GM19397 (cell line): ENCODE measurements around the gene COA1.
"Not testable (repeated sequence)": the region's sequence is repeated elsewhere in the genome, so short reads cannot be mapped to it uniquely, and the experiment has no call there.

Experiments
- ATAC-seq: cut with Tn5 transposase; IDR thresholded peaks from one replicate; pipeline ENCODE4 v1.9.1; 2021; ENCODE audit warnings: mild to moderate bottlenecking, moderate library complexity; ENCODE audit not compliant: unreplicated experiment

Gene COA1

DNA sequence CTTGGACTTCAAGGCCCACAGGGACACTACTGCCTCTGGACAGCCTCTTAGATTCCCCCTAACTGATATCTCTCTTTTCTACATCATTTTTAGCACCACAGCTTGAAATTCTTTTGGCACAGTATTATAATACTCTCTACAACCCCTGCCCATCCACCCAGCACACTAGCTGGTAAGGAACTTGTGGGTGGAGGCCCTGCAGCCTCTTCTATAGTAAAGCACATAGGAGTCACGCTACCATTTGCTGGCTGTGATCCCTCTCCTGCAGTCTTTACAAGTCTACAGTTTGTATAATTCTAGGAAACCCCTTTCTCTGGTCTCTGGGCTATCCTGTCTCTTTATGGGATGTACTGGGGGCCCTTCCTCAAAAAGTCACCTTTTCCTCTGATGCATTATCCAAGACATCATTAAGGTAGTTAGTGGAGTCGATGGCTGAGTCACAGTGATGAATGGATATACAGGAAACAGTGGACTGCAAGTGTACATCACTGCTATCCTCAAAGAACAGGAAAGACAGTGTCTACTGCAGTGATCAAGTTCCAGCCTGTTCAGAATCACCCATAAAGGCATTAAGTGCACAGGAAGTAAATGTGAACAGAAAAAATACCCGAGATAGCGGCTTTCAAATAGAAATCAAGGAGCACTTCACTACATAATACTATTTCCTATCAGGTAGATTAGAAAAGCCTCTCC lies 92.1 kb downstream of the COA1 start:
- no peak for ATAC-seq

DNA sequence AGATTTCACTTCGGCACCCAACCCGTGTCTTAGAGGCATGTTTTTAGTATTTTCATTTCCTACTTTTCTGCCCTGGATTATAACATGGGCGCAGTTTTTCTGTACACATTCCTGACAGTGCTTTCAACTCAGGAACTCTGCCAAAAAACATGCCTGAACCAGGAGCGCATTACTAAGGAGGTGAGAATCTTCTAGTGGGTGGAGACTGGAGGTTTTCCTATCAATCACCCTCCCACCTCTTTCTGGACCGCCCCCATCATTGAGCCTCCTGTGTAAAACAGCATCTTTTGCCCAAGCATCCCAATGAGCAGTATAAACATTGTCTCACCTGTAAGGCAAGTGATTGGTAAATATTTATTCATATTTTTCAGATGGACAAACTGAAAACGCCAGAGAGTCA lies 93.2 kb downstream of the COA1 start:
- ATAC-seq = no peak

DNA sequence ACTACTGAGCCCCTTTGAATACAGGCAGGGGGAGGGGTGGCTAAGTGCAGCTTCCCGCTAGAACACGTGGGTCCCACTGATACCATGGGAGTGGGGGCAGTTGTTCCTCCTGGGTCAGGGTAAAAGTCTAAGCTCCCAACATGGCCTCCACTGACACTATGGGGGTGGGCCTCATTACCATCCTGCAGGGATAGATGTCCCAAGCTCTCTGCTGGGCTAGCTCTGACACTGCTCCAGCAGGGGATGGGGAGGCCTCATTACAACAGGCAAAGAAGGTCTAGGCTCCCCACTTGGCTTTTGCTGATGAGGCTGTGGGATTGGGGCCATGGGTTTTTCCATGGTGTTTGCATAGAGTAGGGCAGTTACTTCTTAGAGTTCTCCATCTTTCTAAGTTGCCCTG lies 94.9 kb downstream of the COA1 start:
- ATAC-seq = no peak

DNA sequence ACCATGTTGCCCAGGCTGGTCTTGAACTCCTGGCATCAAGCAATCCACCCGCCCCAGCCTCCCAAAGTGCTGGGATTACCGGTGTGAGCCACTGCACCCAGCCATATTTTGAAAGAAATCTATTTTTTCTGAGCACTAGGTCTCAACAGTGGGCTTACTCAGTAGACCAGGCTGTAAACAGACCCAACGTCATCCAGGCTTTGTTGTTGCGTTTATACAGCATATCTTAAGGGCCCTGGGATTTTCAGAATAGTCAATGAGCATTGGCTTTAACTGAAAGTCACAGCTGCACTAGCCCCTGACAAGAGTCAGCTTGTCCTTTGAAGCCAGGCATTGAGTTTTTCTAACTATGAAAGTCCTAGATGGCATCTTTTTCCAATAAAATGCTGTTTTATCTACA lies 96.6 kb downstream of the COA1 start:
- no peak for ATAC-seq

DNA sequence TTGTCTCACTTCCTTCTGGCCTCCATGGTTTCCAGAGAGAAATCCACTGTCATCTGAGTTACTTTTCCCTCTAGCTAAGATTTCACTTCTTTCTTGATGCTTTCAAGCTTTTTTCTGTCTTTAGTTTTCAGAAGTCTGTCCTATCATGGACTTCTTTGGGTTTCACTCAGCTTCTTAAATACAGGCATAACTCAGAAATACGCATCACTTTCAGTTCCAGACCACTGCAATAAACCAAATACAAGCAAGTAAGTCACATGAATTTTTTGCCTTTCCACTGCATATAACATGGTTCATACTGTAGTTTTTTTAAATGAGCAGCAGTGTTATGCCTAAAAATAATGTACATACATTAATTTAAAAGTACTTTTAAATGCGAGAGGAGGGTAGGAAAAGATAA lies 97.8 kb downstream of the COA1 start:
- no peak for ATAC-seq

DNA sequence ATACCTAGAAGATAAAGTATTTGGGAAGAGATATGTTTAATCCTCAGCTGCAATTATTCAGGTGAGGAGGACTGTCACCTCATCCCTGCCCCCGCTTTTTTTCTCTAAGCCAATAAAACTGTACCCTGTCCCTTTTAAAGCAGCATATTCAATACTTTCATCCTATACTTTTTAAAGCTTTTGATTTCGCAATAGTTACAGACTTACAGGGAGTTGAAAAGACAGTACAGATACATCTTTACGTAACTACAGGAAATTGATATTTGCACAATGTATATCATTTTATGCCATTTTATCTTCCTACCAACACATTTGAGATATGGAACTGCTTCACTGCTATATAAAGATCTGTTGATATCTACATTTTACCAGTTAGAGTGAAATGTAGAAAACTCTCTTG lies 98.8 kb downstream of the COA1 start:
- no peak for ATAC-seq

DNA sequence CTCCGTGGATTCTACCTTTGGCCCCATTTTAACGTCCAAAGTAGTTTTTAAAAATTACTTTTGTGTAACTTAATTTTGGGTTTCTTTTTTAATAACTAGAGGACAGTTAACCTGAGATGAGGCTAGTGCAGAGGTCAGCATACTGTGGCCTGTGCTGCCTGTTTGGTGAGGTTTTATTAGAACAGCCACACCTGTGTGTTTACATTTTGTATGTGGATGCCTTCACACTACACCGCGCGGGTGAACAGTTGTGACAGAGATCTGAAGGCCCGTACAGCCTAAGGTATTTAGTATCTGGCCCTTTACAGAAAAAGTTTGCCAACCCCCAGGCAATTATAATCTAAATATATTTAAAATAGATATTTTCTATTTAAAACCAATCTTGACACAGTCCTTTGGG lies 99.5 kb downstream of the COA1 start:
- ATAC-seq = no peak

DNA sequence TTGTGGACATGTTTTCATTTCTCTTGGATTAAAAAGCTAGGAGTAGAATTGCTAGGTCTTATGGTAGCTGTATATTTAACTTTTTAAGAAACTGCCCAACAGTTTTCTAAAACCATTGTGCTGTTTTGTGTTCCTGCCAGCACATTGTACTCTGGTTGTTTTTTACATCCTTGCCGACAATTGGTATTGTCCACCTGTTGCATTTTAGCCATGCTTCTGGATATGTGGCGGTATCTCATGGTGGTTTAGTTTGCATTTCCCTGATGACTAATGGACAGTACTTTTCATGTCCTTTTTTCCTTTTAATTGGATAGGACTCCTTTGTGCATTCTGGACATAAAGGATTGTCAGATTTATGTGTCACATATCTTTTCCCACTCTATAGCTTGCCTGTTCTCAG lies 100.9 kb downstream of the COA1 start:
- no peak for ATAC-seq

DNA sequence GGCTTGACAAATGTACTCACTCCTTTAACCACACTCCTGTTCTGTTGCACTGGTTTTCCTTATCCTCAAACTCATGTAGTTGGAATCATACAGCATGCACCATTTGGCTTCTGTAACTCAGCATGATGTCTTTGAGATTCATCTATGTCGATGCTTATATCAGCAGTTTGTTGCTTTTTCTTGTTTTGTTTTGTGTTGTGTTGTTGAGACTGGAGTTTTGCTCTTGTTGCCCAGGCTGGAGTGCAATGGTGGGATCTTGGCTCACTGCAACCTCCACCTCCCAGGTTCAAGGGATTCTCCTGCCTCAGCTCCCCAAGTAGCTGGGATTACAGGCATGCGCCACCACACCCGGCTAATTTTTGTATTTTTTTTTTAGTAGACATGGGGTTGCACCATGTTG lies 101.5 kb downstream of the COA1 start:
- not testable (repeated sequence) for ATAC-seq

DNA sequence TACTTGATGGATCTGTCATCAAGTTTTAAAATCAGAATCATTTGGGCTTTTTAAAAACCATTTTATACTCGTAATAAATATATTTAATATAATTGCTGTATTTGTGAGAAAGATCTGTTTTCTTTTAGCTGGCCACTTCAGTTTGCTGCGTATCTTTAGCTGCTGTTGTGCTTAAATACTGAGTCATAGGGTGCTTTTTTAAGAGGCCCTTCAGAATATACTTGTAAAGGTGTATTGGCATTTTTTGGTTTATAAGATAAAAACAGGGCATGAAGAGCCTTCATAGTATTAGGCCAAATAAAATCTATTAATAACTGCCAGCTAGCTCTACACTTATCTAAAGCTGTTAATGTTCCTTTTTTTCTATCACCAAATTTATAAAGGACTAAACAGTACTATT lies 102.6 kb downstream of the COA1 start:
- no peak for ATAC-seq

DNA sequence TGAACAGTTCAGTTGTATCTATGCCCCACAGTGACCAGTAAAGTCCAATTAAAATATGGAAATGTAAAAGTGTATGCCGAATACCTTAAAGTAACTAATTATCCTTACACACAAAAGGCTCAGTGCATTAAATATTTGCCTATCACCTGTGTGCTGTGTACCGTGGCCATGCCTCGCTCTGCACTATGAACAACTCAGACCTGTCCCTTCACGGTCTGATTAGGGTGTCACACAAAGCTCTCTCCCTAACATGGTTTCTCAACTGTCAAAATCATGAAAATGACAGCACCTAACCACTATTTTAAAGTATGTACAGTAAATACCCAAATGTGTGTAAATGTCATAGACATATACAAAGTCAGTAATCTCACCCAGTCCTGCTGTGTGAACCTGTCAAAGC lies 103.3 kb downstream of the COA1 start:
- ATAC-seq = no peak

DNA sequence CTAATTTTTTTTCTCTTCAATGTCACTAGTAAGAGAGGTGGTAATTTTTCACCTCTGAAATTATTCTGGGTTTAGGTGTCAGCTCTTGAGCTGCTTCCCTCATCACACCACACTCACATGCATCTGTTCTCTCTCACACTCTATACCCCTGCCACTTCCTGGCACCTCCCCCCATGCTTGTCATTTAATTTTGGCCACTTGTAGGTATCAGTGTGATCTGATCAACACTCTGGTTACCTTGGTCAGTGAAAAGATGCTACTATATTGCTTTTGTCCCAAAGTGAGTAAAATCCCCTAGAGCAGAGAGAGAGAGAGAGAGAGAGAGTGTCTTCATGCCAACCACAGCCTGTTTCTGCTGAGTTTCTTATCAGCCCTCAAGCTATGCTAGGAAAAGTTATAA lies 103.9 kb downstream of the COA1 start:
- peak; percentile 48 for ATAC-seq

DNA sequence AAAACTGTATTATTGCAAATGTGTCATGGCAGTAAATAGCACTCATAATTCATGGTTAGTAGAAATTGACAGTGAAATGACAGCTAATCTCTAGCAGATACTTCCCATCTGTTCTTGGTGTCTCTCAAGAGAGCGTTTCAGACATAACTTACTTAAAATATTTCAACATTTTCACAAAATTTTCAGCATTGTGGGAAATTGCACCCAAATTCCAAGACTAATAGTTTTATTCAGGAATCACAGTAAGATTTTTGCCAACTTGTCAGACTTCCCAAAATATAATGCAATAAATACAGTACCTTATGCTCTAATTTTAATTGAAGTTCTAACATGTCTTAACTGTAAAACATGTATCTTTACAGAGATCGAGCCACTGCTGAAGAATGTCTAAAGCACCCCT lies 105.2 kb downstream of the COA1 start:
- ATAC-seq = no peak

DNA sequence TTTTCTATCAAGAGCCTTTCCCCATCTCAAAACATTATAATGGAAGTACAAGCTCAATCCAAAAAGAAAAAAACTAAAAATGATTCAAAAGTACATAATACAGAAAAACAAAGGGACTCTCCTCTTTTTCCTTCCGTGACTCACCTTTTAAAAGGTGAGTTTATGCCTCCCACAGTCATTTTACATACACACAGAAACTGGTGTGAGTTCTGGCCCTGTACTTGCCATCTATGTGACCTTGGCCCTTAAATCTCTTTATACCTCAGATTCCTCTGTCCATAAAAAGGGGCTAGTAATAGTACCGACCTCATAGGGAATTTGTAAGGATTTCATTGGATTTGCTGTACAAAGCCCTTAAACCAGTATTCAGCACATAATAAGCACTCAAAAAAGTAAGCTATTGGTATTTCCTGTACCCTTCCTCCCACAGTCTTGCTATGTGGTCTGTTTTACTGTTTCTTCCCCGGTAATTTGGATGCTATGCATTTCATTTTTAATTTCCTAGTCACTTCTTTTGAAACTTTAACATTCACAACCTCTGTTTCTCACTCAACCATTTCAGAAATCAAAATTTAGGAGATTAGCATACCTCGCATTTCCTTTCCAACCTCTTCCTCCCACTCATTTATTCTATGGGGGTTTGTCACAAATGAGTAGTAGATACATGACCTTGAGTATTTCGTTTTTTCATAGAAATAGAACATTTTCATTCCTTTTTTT lies 107.4 kb downstream of the COA1 start:
- ATAC-seq = no peak

DNA sequence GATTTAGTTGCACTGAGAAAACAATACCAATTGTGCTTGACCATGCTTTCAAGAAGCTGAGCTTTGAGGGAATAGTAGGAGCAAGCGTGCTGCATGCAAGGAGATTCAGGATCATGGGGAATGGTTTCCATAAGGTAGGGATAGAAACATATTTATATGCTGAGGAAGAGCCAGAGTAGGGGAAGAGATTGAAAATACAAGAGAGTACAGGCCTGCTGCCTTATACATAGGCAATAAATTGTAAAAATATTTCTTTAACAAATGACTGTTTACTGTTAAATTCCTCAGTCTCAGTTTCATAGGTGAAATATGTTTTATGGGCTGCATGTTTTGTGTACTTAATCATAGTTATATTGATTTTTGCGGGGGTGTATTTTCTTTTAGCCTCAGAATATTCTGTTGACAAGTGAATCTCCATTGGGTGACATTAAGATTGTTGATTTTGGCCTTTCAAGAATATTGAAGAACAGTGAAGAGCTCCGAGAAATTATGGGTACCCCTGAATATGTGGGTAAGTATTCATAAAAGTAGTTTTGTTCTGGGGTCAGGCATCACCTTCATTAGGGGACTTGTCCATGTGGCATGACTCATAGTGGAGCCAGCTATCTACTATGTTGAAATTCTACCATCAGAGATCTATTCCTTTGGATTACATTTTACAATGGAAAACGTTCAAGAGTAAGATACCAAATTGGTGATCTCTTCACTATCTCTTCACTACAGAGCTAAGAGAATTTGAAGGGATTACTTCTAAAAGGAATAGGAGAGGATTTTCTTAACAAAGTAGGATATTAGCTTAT lies 109.9 kb downstream of the COA1 start:
- no peak for ATAC-seq

DNA sequence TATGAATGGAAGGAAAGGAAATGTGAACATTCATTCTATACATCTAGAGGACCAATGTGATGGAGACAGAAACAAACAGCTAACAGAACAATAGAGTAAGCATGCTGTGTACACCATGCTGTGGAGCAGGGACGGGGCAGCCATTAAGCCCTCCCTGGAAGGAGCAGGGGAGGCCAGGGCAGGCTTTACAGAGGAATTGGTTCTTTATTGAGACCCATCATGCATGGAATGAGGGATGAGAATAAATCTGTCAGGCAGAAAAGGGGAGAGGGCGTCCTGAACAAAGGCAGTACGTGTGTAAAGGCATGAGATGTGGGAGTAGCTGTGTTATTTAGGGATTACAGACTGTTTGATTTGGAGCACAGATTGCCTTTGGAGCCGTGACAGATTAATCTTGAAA lies 111.2 kb downstream of the COA1 start:
- no peak for ATAC-seq

DNA sequence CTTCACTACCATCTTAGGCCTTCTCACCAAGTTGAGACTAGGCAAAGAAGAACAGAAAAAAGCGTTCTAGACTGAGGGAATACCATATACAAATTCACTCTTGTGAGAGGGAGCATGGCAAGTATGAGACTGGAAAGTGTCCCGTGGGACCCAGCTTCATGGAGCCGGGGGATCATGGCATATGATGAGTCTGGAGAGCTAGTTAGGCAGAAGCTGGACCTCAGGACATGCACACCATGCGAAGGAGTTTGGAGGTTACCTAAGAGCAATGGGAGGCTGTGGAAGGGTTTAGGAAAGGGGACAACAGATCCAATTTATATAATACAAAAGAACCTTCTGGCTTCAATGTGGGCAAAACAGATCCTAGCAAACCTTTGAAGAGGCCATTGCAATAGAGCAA lies 112.3 kb downstream of the COA1 start:
- ATAC-seq = no peak

DNA sequence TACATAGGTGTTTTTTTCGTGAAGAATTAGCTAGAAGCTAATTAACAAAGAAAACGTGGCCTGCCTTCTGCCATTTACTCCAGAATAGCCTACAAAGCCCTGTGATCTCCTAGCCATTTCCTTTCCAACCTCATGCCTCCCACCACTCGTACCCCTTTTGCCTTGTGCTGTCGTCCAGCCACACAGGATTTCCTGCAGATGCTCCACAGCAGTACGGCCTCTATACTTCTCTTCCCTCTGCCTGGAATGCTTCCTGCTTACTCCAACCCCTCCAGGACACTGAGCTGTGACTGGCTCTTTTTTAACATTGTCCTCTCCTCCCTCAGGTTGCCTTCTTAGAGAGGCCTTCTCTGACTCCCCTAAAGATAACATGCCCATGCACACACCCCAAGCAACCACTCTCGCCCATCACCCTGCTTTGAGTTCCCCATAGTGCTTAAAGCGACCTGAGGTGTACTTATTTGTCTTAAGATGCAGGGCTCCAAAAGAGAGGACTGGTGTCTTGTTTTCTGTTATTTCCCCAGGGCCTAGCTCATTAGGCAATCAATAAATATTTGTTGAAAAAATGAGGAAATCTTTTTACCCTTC lies 113.7 kb downstream of the COA1 start:
- ATAC-seq = no peak

DNA sequence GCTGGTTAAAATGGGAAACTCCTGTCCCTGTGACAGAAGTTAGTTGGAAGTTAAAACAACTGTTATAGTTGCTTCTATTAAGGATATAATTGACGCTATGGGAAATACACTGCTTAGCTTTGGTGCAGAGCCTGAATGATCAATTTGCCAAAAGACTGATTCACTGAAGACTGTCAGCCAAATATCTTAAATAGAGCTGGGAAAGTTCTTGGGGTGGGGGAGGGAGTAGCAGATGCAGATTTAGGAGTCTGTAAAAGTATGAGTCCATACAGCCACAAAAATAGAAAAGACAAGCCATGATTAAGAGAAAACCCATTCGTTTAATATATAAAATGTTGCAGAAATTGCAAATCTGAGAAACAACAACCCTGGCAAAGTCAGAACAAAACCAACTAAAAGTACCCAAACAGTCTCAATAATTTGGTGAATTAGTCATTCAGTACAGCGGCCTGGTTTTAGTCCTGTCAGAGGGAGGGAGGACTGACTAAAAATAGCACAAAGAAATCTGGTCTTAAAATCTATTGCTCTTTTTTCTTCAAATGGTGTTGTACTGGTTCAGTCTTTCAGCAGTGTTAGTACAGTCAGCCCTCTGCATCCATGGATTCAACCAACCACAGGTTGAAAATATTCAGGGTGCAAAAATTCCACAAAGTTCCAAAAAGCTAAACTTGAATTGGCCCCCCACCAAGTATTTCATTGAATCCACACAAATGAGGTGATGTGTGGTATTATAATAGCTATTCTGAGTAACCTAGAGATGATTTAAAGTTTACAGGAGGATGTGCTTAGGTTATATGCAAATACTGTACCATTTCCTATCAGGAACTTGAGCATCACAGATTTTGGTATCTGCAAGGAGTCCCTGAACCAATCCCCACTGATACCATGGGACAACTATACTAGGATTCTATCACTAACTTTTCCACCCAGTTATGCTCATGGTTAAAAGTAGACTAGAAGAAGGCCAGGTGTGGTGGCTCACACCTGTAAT lies 116.4 kb downstream of the COA1 start:
- ATAC-seq = no peak

DNA sequence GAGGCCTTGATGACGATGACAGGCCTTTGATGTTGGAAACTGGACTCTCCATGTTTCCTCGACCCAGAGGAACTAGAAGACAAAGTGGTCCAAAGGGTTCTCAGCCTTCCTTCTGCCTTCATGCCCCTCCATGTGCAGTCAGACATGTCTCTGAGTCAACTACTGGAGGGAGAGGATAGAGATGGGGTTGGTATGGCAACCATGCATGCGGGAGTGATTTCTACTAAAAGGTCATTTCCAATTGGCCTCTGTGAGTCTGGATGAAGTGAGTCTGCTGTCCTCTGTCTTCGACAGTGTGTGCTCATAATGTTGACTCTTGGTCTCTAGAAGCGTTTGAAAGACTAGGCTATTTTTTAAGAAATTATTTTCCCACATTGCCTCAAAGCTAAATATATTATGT lies 117.2 kb downstream of the COA1 start:
- no peak for ATAC-seq
